HG02840 (cell line): ENCODE data around the gene TMOD1.
"Not testable (repeated sequence)": the region's sequence is repeated elsewhere in the genome, so short reads cannot be mapped to it uniquely, and the experiment has no call there.

Source experiments
- ATAC-seq: cut with Tn5 transposase; IDR thresholded peaks from one replicate; pipeline ENCODE4 v1.9.1; 2021; ENCODE audit warnings: mild to moderate bottlenecking, moderate library complexity, moderate number of reproducible peaks; ENCODE audit not compliant: unreplicated experiment, low FRiP score

The TMOD1 gene

GRCh38 chr9:97563458-97564135 lies 62.1 kb downstream of the TMOD1 start:
- no peak for ATAC-seq

- ATAC-seq: no peak
Measured at GRCh38 chr9:97564291-97565175, 63.1 kb downstream of the TMOD1 start.

- no peak for ATAC-seq
Measured at GRCh38 chr9:97565262-97565661, 63.8 kb downstream of the TMOD1 start.

- no peak for ATAC-seq
Measured at GRCh38 chr9:97567182-97567893, 65.9 kb downstream of the TMOD1 start.

- ATAC-seq: no peak
Measured at GRCh38 chr9:97567894-97568202, 66.4 kb downstream of the TMOD1 start.

GRCh38 chr9:97568461-97569275 lies 67.2 kb downstream of the TMOD1 start:
- no peak for ATAC-seq

- no peak for ATAC-seq
Measured at GRCh38 chr9:97570899-97571298, 69.4 kb downstream of the TMOD1 start.

GRCh38 chr9:97571664-97572063 lies 70.2 kb downstream of the TMOD1 start:
- ATAC-seq: no peak

GRCh38 chr9:97572196-97572891 lies 70.9 kb downstream of the TMOD1 start:
- ATAC-seq: no peak

GRCh38 chr9:97572892-97573365 lies 71.5 kb downstream of the TMOD1 start:
- no peak for ATAC-seq

GRCh38 chr9:97573482-97574073 lies 72.1 kb downstream of the TMOD1 start:
- no peak for ATAC-seq

GRCh38 chr9:97574101-97574571 lies 72.7 kb downstream of the TMOD1 start:
- not testable (repeated sequence) for ATAC-seq

GRCh38 chr9:97574921-97575672 lies 73.6 kb downstream of the TMOD1 start:
- ATAC-seq: not testable (repeated sequence)

GRCh38 chr9:97575673-97576200 lies 74.3 kb downstream of the TMOD1 start:
- no peak for ATAC-seq

GRCh38 chr9:97577051-97577450 lies 75.6 kb downstream of the TMOD1 start:
- no peak for ATAC-seq

GRCh38 chr9:97578846-97579245 lies 77.4 kb downstream of the TMOD1 start:
- ATAC-seq: no peak

- no peak for ATAC-seq
Measured at GRCh38 chr9:97579914-97580313, 78.4 kb downstream of the TMOD1 start.

- not testable (repeated sequence) for ATAC-seq
Measured at GRCh38 chr9:97581590-97581989, 80.1 kb downstream of the TMOD1 start.
